ENCODE results near the gene AGAP2.
A peak's percentile ranks its signal among the peaks of the same experiment; 100 is the strongest.

AGAP2 gene

GRCh38 chr12:57738661-57739237 lies at the start of gene AGAP2:
Gene AGAP2 (minus strand): TSS chr12:57738742. CDS start chr12:57738246, 496 bp downstream.
- H3K4me1 ChIP-seq (ENCODE audit: control insufficient read depth in 5 of 5, insufficient read depth in 5 of 5, low read length in 5 of 5): peaks cover 3 to 53% (median 31%) of the 10 kb centered on the region in 5 donors
- H3K9ac ChIP-seq (ENCODE audit: low read length in 5 of 5): no peak within 1 kb of the TSS
- H3K36me3 ChIP-seq (ENCODE audit: control insufficient read depth in 5 of 5, insufficient read depth in 5 of 5, low read length in 5 of 5): no peaks in the 10 kb centered on the region
- H3K4me3 ChIP-seq (ENCODE audit: low read depth in 1 of 5, low read length in 5 of 5): peak within 1 kb of the TSS in 3 of 5 donors; percentile 20 to 47 (median 22)
- H3K27me3 ChIP-seq (ENCODE audit: control insufficient read depth in 5 of 5, insufficient read depth in 4 of 5, low read length in 5 of 5): peaks cover 18 to 55% (median 48%) of the 10 kb centered on the region in 5 donors
- H3K27ac ChIP-seq (ENCODE audit: low read depth, low read length): no peak within 1 kb of the TSS
- no peaks in the 10 kb centered on the region for H3K9me3 ChIP-seq (ENCODE audit: control insufficient read depth in 5 of 5, low read length in 5 of 5)

- Histone ChIP-seq H3K4me1 (ENCODE audit: control insufficient read depth in 5 of 5, insufficient read depth in 5 of 5, low read length in 5 of 5) (peaks cover 5 to 21% (median 15%) of the 10 kb centered on the region in 5 donors), H3K36me3 (ENCODE audit: control insufficient read depth in 5 of 5, insufficient read depth in 5 of 5, low read length in 5 of 5) (peaks cover 13 to 44% (median 33%) of the 10 kb centered on the region in 5 donors), H3K4me3 (ENCODE audit: low read depth in 1 of 5, low read length in 5 of 5) (no peak overlapping the region), H3K9ac (ENCODE audit: low read length in 5 of 5) (no peak overlapping the region), H3K27me3 (ENCODE audit: control insufficient read depth in 5 of 5, insufficient read depth in 4 of 5, low read length in 5 of 5) (no peaks in the 10 kb centered on the region), H3K9me3 (ENCODE audit: control insufficient read depth in 5 of 5, low read length in 5 of 5) (no peaks in the 10 kb centered on the region), H3K27ac (ENCODE audit: low read depth, low read length) (no peak overlapping the region)
Measured at GRCh38 chr12:57783861-57784260, 45.3 kb upstream of the AGAP2 start.

- Histone ChIP-seq H3K4me1 (ENCODE audit: control insufficient read depth in 5 of 5, insufficient read depth in 5 of 5, low read length in 5 of 5) (peaks cover 5 to 21% (median 15%) of the 10 kb centered on the region in 5 donors), H3K27ac (ENCODE audit: low read depth, low read length) (peak overlapping the region; percentile 77), H3K9me3 (ENCODE audit: control insufficient read depth in 5 of 5, low read length in 5 of 5) (no peaks in the 10 kb centered on the region), H3K4me3 (ENCODE audit: low read depth in 1 of 5, low read length in 5 of 5) (peak overlapping the region; percentile 94 to 100 (median 100)), H3K36me3 (ENCODE audit: control insufficient read depth in 5 of 5, insufficient read depth in 5 of 5, low read length in 5 of 5) (peaks cover 13 to 40% (median 31%) of the 10 kb centered on the region in 5 donors), H3K27me3 (ENCODE audit: control insufficient read depth in 5 of 5, insufficient read depth in 4 of 5, low read length in 5 of 5) (no peaks in the 10 kb centered on the region), H3K9ac (ENCODE audit: low read length in 5 of 5) (peak overlapping the region; percentile 87 to 100 (median 92))
Measured at GRCh38 chr12:57783466-57783801, 44.9 kb upstream of the AGAP2 start.

- peaks cover 5 to 21% (median 15%) of the 10 kb centered on the region in 5 donors for H3K4me1 ChIP-seq (ENCODE audit: control insufficient read depth in 5 of 5, insufficient read depth in 5 of 5, low read length in 5 of 5)
- peaks cover 13 to 36% (median 30%) of the 10 kb centered on the region in 5 donors for H3K36me3 ChIP-seq (ENCODE audit: control insufficient read depth in 5 of 5, insufficient read depth in 5 of 5, low read length in 5 of 5)
- H3K9ac ChIP-seq (ENCODE audit: low read length in 5 of 5): peak within 1 kb of the TSS; percentile 87 to 100 (median 92)
- no peaks in the 10 kb centered on the region for H3K27me3 ChIP-seq (ENCODE audit: control insufficient read depth in 5 of 5, insufficient read depth in 4 of 5, low read length in 5 of 5)
- H3K27ac ChIP-seq (ENCODE audit: low read depth, low read length): peak within 1 kb of the TSS; percentile 77
- peak within 1 kb of the TSS; percentile 94 to 100 (median 100) for H3K4me3 ChIP-seq (ENCODE audit: low read depth in 1 of 5, low read length in 5 of 5)
- H3K9me3 ChIP-seq (ENCODE audit: control insufficient read depth in 5 of 5, low read length in 5 of 5): no peaks in the 10 kb centered on the region
Measured at GRCh38 chr12:57782608-57783465, 44.3 kb upstream of the AGAP2 start, which contains the start of gene TSFM. Gene TSFM (plus strand): TSS chr12:57782787. CDS start chr12:57782802, 15 bp downstream.

GRCh38 chr12:57782243-57782607 lies 43.7 kb upstream of the AGAP2 start:
- H3K4me3 ChIP-seq (ENCODE audit: low read depth in 1 of 5, low read length in 5 of 5): peak overlapping the region in 3 of 5 donors; percentile 100
- H3K27me3 ChIP-seq (ENCODE audit: control insufficient read depth in 5 of 5, insufficient read depth in 4 of 5, low read length in 5 of 5): no peaks in the 10 kb centered on the region
- peaks cover 5 to 21% (median 15%) of the 10 kb centered on the region in 5 donors for H3K4me1 ChIP-seq (ENCODE audit: control insufficient read depth in 5 of 5, insufficient read depth in 5 of 5, low read length in 5 of 5)
- peaks cover 12 to 32% (median 28%) of the 10 kb centered on the region in 5 donors for H3K36me3 ChIP-seq (ENCODE audit: control insufficient read depth in 5 of 5, insufficient read depth in 5 of 5, low read length in 5 of 5)
- no peak overlapping the region for H3K27ac ChIP-seq (ENCODE audit: low read depth, low read length)
- H3K9me3 ChIP-seq (ENCODE audit: control insufficient read depth in 5 of 5, low read length in 5 of 5): no peaks in the 10 kb centered on the region
- peak overlapping the region in 1 of 5 donors; percentile 87 for H3K9ac ChIP-seq (ENCODE audit: low read length in 5 of 5)

- H3K27me3 ChIP-seq (ENCODE audit: control insufficient read depth in 5 of 5, insufficient read depth in 4 of 5, low read length in 5 of 5): no peaks in the 10 kb centered on the region
- no peak overlapping the region for H3K4me3 ChIP-seq (ENCODE audit: low read depth in 1 of 5, low read length in 5 of 5)
- H3K27ac ChIP-seq (ENCODE audit: low read depth, low read length): no peak overlapping the region
- H3K36me3 ChIP-seq (ENCODE audit: control insufficient read depth in 5 of 5, insufficient read depth in 5 of 5, low read length in 5 of 5): peaks cover 7 to 28% (median 24%) of the 10 kb centered on the region in 5 donors
- no peaks in the 10 kb centered on the region for H3K9me3 ChIP-seq (ENCODE audit: control insufficient read depth in 5 of 5, low read length in 5 of 5)
- peaks cover 5 to 21% (median 15%) of the 10 kb centered on the region in 5 donors for H3K4me1 ChIP-seq (ENCODE audit: control insufficient read depth in 5 of 5, insufficient read depth in 5 of 5, low read length in 5 of 5)
- no peak overlapping the region for H3K9ac ChIP-seq (ENCODE audit: low read length in 5 of 5)
Measured at GRCh38 chr12:57781801-57782200, 43.3 kb upstream of the AGAP2 start.

GRCh38 chr12:57781244-57781643 lies 42.7 kb upstream of the AGAP2 start:
- Histone ChIP-seq H3K36me3 (ENCODE audit: control insufficient read depth in 5 of 5, insufficient read depth in 5 of 5, low read length in 5 of 5) (peaks cover 2 to 23% (median 18%) of the 10 kb centered on the region in 5 donors), H3K9ac (ENCODE audit: low read length in 5 of 5) (no peak overlapping the region), H3K27me3 (ENCODE audit: control insufficient read depth in 5 of 5, insufficient read depth in 4 of 5, low read length in 5 of 5) (no peaks in the 10 kb centered on the region), H3K4me1 (ENCODE audit: control insufficient read depth in 5 of 5, insufficient read depth in 5 of 5, low read length in 5 of 5) (peaks cover 5 to 21% (median 15%) of the 10 kb centered on the region in 5 donors), H3K9me3 (ENCODE audit: control insufficient read depth in 5 of 5, low read length in 5 of 5) (no peaks in the 10 kb centered on the region), H3K4me3 (ENCODE audit: low read depth in 1 of 5, low read length in 5 of 5) (no peak overlapping the region), H3K27ac (ENCODE audit: low read depth, low read length) (no peak overlapping the region)

GRCh38 chr12:57780284-57780897 lies 41.8 kb upstream of the AGAP2 start:
- H3K27me3 ChIP-seq (ENCODE audit: control insufficient read depth in 5 of 5, insufficient read depth in 4 of 5, low read length in 5 of 5): no peaks in the 10 kb centered on the region
- H3K9ac ChIP-seq (ENCODE audit: low read length in 5 of 5): no peak overlapping the region
- H3K27ac ChIP-seq (ENCODE audit: low read depth, low read length): no peak overlapping the region
- no peak overlapping the region for H3K4me3 ChIP-seq (ENCODE audit: low read depth in 1 of 5, low read length in 5 of 5)
- peaks cover 5 to 21% (median 15%) of the 10 kb centered on the region in 5 donors for H3K4me1 ChIP-seq (ENCODE audit: control insufficient read depth in 5 of 5, insufficient read depth in 5 of 5, low read length in 5 of 5)
- peaks cover 0 to 17% (median 15%) of the 10 kb centered on the region in 5 donors for H3K36me3 ChIP-seq (ENCODE audit: control insufficient read depth in 5 of 5, insufficient read depth in 5 of 5, low read length in 5 of 5)
- no peaks in the 10 kb centered on the region for H3K9me3 ChIP-seq (ENCODE audit: control insufficient read depth in 5 of 5, low read length in 5 of 5)

GRCh38 chr12:57779736-57780135 lies 41.2 kb upstream of the AGAP2 start:
- H3K27ac ChIP-seq (ENCODE audit: low read depth, low read length): no peak overlapping the region

More at GRCh38 chr12:57779736-57780135, 41.2 kb upstream of the AGAP2 start:
- Histone ChIP-seq H3K9me3 (ENCODE audit: control insufficient read depth in 5 of 5, low read length in 5 of 5) (no peaks in the 10 kb centered on the region), H3K4me1 (ENCODE audit: control insufficient read depth in 5 of 5, insufficient read depth in 5 of 5, low read length in 5 of 5) (peaks cover 5 to 21% (median 15%) of the 10 kb centered on the region in 5 donors), H3K36me3 (ENCODE audit: control insufficient read depth in 5 of 5, insufficient read depth in 5 of 5, low read length in 5 of 5) (peaks cover 0 to 19% (median 16%) of the 10 kb centered on the region in 5 donors), H3K27me3 (ENCODE audit: control insufficient read depth in 5 of 5, insufficient read depth in 4 of 5, low read length in 5 of 5) (no peaks in the 10 kb centered on the region), H3K9ac (ENCODE audit: low read length in 5 of 5) (no peak overlapping the region), H3K4me3 (ENCODE audit: low read depth in 1 of 5, low read length in 5 of 5) (no peak overlapping the region)

Measured in subcutaneous abdominal adipose tissue (tissue), 5 donors.